OCI-LY7 (cell line): ENCODE data around the gene ZNF732. TPM values are rescaled to one million over a fixed set of nuclear protein-coding genes. Genes with fewer than 3 reads are reported as not detected.

Experiments used
- microRNA-seq: library from miRNA; unstranded; fragments of <30 nt; microRNA quantifications from one replicate; pipeline ENCODE4 v1.2.0, GENCODE V29; 2022; ENCODE audit warnings: borderline replicate concordance
- small RNA-seq: library from RNA; depleted of rRNA; stranded (forward); fragments of <200 nt; gene quantifications from one replicate; pipeline ENCODE3, GENCODE V24; 2014
- total RNA-seq, 2 experiments: library from RNA; depleted of rRNA in 1 of 2; stranded (reverse); fragments of >200 nt in 1 of 2; shearing (Covaris generic) in 1 of 2; gene quantifications; 2 replicates each; pipeline ENCODE4 v1.2.3, GENCODE V29; 2014 to 2022

The ZNF732 gene
- total RNA-seq, 2 experiments from 2014 or later = not detected

Small RNA genes within 50 kb of the gene (microRNA-seq; reads per million reads assigned to microRNA genes)
- gene MIR571 = not detected

Small RNA genes within 50 kb of the gene (small RNA-seq; reads per million reads assigned to genes)
- gene AC079140.2 (not detected), gene MIR571 (not detected)

Other genes starting within 250 kb of the ZNF732 start
- 18.7 and 22.9 TPM in 2 replicates for gene ZNF718, start 181.0 kb downstream of the ZNF732 start, total RNA-seq (2014; rRNA removed; shearing (Covaris generic))
- 13.2 and 14.3 TPM in 2 replicates for gene ZNF718, start 181.0 kb downstream of the ZNF732 start, total RNA-seq (2022)
- 26.9 and 27.9 TPM in 2 replicates for gene ZNF141, start 32.3 kb upstream of the ZNF732 start, total RNA-seq (2014; rRNA removed; shearing (Covaris generic))
- 19.8 and 26.9 TPM in 2 replicates for gene ZNF141, start 32.3 kb upstream of the ZNF732 start, total RNA-seq (2022)
- 48.1 and 51.1 TPM in 2 replicates for gene ZNF721, start 193.7 kb upstream of the ZNF732 start, total RNA-seq (2014; rRNA removed; shearing (Covaris generic))
- gene ZNF721, start 193.7 kb upstream of the ZNF732 start, total RNA-seq (2022) = 64.1 and 67.2 TPM in 2 replicates
- 30.9 and 32.0 TPM in 2 replicates for gene PIGG, start 193.7 kb upstream of the ZNF732 start, total RNA-seq (2014; rRNA removed; shearing (Covaris generic))
- gene PIGG, start 193.7 kb upstream of the ZNF732 start, total RNA-seq (2022) = 60.6 and 60.7 TPM in 2 replicates